SJCRH30 (cell line): ENCODE measurements around the gene ARHGAP18. TPM values are rescaled to one million over a fixed set of nuclear protein-coding genes. Genes with fewer than 3 reads are reported as not detected.
A peak's percentile ranks its signal among the peaks of the same experiment; 100 is the strongest.

ENCODE experiments used
- DNase-seq, 2 experiments: peaks; one replicate each; pipeline ENCODE4 v3.0.0-alpha.2; 2015 to 2020
- H3K27ac ChIP-seq: fragments of 250-450 bp; sonication (Bioruptor Pico); 2 replicates; pipeline ENCODE4 v1.5.1; 2020; ENCODE audit warnings: mild to moderate bottlenecking, moderate library complexity
- H3K27me3 ChIP-seq: fragments of 250-450 bp; sonication (Bioruptor Pico); 2 replicates; pipeline ENCODE4 v1.5.1; 2020; ENCODE audit warnings: mild to moderate bottlenecking, moderate library complexity
- H3K36me3 ChIP-seq: fragments of 250-450 bp; sonication (Bioruptor Pico); 2 replicates; pipeline ENCODE4 v1.5.1; 2020; ENCODE audit warnings: mild to moderate bottlenecking, moderate library complexity
- H3K4me1 ChIP-seq: fragments of 250-450 bp; sonication (Bioruptor Pico); 2 replicates; pipeline ENCODE4 v1.5.1; 2020; ENCODE audit warnings: mild to moderate bottlenecking, moderate library complexity
- H3K4me3 ChIP-seq: fragments of 250-450 bp; sonication (Bioruptor Pico); 2 replicates; pipeline ENCODE4 v1.5.1; 2020; ENCODE audit warnings: mild to moderate bottlenecking, moderate library complexity
- H3K9me3 ChIP-seq: fragments of 250-450 bp; sonication (Bioruptor Pico); replicated peaks from 2 replicates; pipeline ENCODE4 v1.5.1; 2020; ENCODE audit warnings: mild to moderate bottlenecking, moderate library complexity
- total RNA-seq: library from RNA; depleted of rRNA; stranded (reverse); fragments of >200 nt; shearing (Covaris generic); gene quantifications from 2 replicates; pipeline ENCODE4 v1.2.3, GENCODE V29; 2014; rRNA removed

ARHGAP18 gene
- total RNA-seq, result 14.1 and 14.6 TPM in 2 replicates

GRCh38 chr6:129709769-129710449, at the start of gene ARHGAP18:
Gene ARHGAP18 (minus strand): TSS chr6:129710177. CDS start chr6:129710136, 41 bp downstream.
- no peaks in the 10 kb centered on the region for H3K9me3 ChIP-seq

GRCh38 chr6:129755787-129756186, 45.8 kb upstream of the ARHGAP18 start:
- H3K36me3 ChIP-seq, result no peaks in the 10 kb centered on the region; the same call in 1 of the 2 replicates
- no peaks in the 10 kb centered on the region for H3K27me3 ChIP-seq
- H3K4me3 ChIP-seq, result no peak overlapping the region
- 0 out of 2 replicates have a peak, but pooled peaks cover 2% of the 10 kb centered on the region for H3K9me3 ChIP-seq
- DNase-seq, result no peak
- no peak overlapping the region for H3K27ac ChIP-seq
- H3K4me1 ChIP-seq, result peaks cover 40% of the 10 kb centered on the region

More at GRCh38 chr6:129709769-129710449, at the start of gene ARHGAP18:
- H3K4me1 ChIP-seq, result peaks cover 2% of the 10 kb centered on the region; the same call in 1 of the 2 replicates
- peak; percentile 94 to 95 for DNase-seq
- no peaks in the 10 kb centered on the region for H3K36me3 ChIP-seq
- H3K27me3 ChIP-seq, result no peaks in the 10 kb centered on the region
- peak within 1 kb of the TSS; percentile 29; the same call in 1 of the 2 replicates for H3K27ac ChIP-seq
- H3K4me3 ChIP-seq, result peak within 1 kb of the TSS; percentile 58

GRCh38 chr6:129754750-129755149, 44.8 kb upstream of the ARHGAP18 start:
- Histone ChIP-seq H3K36me3 (no peaks in the 10 kb centered on the region; the same call in 1 of the 2 replicates), H3K4me1 (peaks cover 37% of the 10 kb centered on the region), H3K4me3 (no peak overlapping the region), H3K27me3 (no peaks in the 10 kb centered on the region), H3K9me3 (0 out of 2 replicates have a peak, but pooled peaks cover 2% of the 10 kb centered on the region), H3K27ac (no peak overlapping the region)
- no peak for DNase-seq

- H3K9me3 ChIP-seq, result 0 out of 2 replicates have a peak, but pooled peaks cover 2% of the 10 kb centered on the region
- no peak overlapping the region for H3K4me3 ChIP-seq
- H3K27ac ChIP-seq, result no peak overlapping the region
- no peaks in the 10 kb centered on the region for H3K27me3 ChIP-seq
- DNase-seq, result peak; percentile 28 to 58
- no peaks in the 10 kb centered on the region; the same call in 1 of the 2 replicates for H3K36me3 ChIP-seq
- peaks cover 49% of the 10 kb centered on the region for H3K4me1 ChIP-seq
These were observed 43.4 kb upstream of the ARHGAP18 start for GRCh38 chr6:129753422-129753821.

GRCh38 chr6:129751384-129751783, 41.4 kb upstream of the ARHGAP18 start:
- Histone ChIP-seq H3K36me3 (no peaks in the 10 kb centered on the region), H3K4me3 (no peak overlapping the region), H3K4me1 (peaks cover 49% of the 10 kb centered on the region), H3K9me3 (0 out of 2 replicates have a peak, but pooled peaks cover 2% of the 10 kb centered on the region), H3K27me3 (no peaks in the 10 kb centered on the region), H3K27ac (no peak overlapping the region)
- DNase-seq, result no peak

- Histone ChIP-seq H3K27me3 (no peaks in the 10 kb centered on the region), H3K27ac (no peak overlapping the region), H3K4me3 (no peak overlapping the region), H3K36me3 (no peaks in the 10 kb centered on the region), H3K9me3 (0 out of 2 replicates have a peak, but pooled peaks cover 2% of the 10 kb centered on the region), H3K4me1 (peaks cover 48% of the 10 kb centered on the region)
- no peak for DNase-seq
These were observed 40.4 kb upstream of the ARHGAP18 start for GRCh38 chr6:129750360-129750759.

GRCh38 chr6:129749749-129750120, 39.8 kb upstream of the ARHGAP18 start:
- DNase-seq, result peak in 1 of 2 experiments; percentile 47
- Histone ChIP-seq H3K4me1 (peaks cover 45% of the 10 kb centered on the region), H3K4me3 (no peak overlapping the region), H3K9me3 (0 out of 2 replicates have a peak, but pooled peaks cover under 1% of the 10 kb centered on the region), H3K36me3 (no peaks in the 10 kb centered on the region), H3K27me3 (no peaks in the 10 kb centered on the region), H3K27ac (no peak overlapping the region)

GRCh38 chr6:129748901-129749748, 39.1 kb upstream of the ARHGAP18 start:
- H3K27me3 ChIP-seq, result no peaks in the 10 kb centered on the region
- H3K4me1 ChIP-seq, result peaks cover 45% of the 10 kb centered on the region
- H3K36me3 ChIP-seq, result no peaks in the 10 kb centered on the region
- no peak overlapping the region for H3K27ac ChIP-seq
- H3K9me3 ChIP-seq, result no peaks in the 10 kb centered on the region
- no peak for DNase-seq
- no peak overlapping the region for H3K4me3 ChIP-seq

GRCh38 chr6:129748212-129748900, 38.4 kb upstream of the ARHGAP18 start:
- no peak for DNase-seq
- no peaks in the 10 kb centered on the region for H3K9me3 ChIP-seq
- H3K4me3 ChIP-seq, result no peak overlapping the region
- H3K27me3 ChIP-seq, result no peaks in the 10 kb centered on the region
- no peak overlapping the region for H3K27ac ChIP-seq
- peaks cover 45% of the 10 kb centered on the region for H3K4me1 ChIP-seq
- H3K36me3 ChIP-seq, result no peaks in the 10 kb centered on the region

- no peaks in the 10 kb centered on the region for H3K36me3 ChIP-seq
- H3K4me3 ChIP-seq, result no peak overlapping the region
- no peaks in the 10 kb centered on the region for H3K9me3 ChIP-seq
- H3K27ac ChIP-seq, result no peak overlapping the region
- H3K4me1 ChIP-seq, result peaks cover 45% of the 10 kb centered on the region
- no peaks in the 10 kb centered on the region for H3K27me3 ChIP-seq
- DNase-seq, result no peak
These were observed 37.7 kb upstream of the ARHGAP18 start for GRCh38 chr6:129747588-129748112.

- H3K4me3 ChIP-seq, result no peak overlapping the region
- DNase-seq, result no peak
- H3K27ac ChIP-seq, result peak overlapping the region; percentile 85
These were observed 34.9 kb upstream of the ARHGAP18 start for GRCh38 chr6:129744880-129745237.

GRCh38 chr6:129744201-129744879, 34.4 kb upstream of the ARHGAP18 start:
- no peaks in the 10 kb centered on the region for H3K27me3 ChIP-seq
- H3K4me3 ChIP-seq, result peak overlapping the region; percentile 45
- H3K27ac ChIP-seq, result peak overlapping the region; percentile 85
- DNase-seq, result peak; percentile 60 to 86
- H3K4me1 ChIP-seq, result peaks cover 29% of the 10 kb centered on the region
- H3K36me3 ChIP-seq, result no peaks in the 10 kb centered on the region
- no peaks in the 10 kb centered on the region for H3K9me3 ChIP-seq

More at GRCh38 chr6:129744880-129745237, 34.9 kb upstream of the ARHGAP18 start:
- H3K36me3 ChIP-seq, result no peaks in the 10 kb centered on the region
- H3K27me3 ChIP-seq, result no peaks in the 10 kb centered on the region
- H3K4me1 ChIP-seq, result peaks cover 34% of the 10 kb centered on the region
- no peaks in the 10 kb centered on the region for H3K9me3 ChIP-seq

- no peaks in the 10 kb centered on the region for H3K27me3 ChIP-seq
- H3K4me3 ChIP-seq, result no peak overlapping the region
- DNase-seq, result no peak
- H3K36me3 ChIP-seq, result no peaks in the 10 kb centered on the region
- peaks cover 19% of the 10 kb centered on the region for H3K4me1 ChIP-seq
- no peaks in the 10 kb centered on the region for H3K9me3 ChIP-seq
- H3K27ac ChIP-seq, result no peak overlapping the region
These were observed 30.0 kb upstream of the ARHGAP18 start for GRCh38 chr6:129740013-129740412.

GRCh38 chr6:129736105-129736504, 26.1 kb upstream of the ARHGAP18 start:
- no peak for DNase-seq
- H3K9me3 ChIP-seq, result no peaks in the 10 kb centered on the region
- H3K4me3 ChIP-seq, result no peak overlapping the region

More at GRCh38 chr6:129736105-129736504, 26.1 kb upstream of the ARHGAP18 start:
- H3K27me3 ChIP-seq, result no peaks in the 10 kb centered on the region
- H3K27ac ChIP-seq, result no peak overlapping the region
- H3K4me1 ChIP-seq, result no peaks in the 10 kb centered on the region
- no peaks in the 10 kb centered on the region for H3K36me3 ChIP-seq
